ENCODE measurements around the gene FBXL14. TPM values are rescaled to one million over a fixed set of nuclear protein-coding genes. Genes with fewer than 3 reads are reported as not detected.

Gene FBXL14
- total RNA-seq, 2 experiments from 2014 or later: 11.4 to 11.9 TPM

DNA sequence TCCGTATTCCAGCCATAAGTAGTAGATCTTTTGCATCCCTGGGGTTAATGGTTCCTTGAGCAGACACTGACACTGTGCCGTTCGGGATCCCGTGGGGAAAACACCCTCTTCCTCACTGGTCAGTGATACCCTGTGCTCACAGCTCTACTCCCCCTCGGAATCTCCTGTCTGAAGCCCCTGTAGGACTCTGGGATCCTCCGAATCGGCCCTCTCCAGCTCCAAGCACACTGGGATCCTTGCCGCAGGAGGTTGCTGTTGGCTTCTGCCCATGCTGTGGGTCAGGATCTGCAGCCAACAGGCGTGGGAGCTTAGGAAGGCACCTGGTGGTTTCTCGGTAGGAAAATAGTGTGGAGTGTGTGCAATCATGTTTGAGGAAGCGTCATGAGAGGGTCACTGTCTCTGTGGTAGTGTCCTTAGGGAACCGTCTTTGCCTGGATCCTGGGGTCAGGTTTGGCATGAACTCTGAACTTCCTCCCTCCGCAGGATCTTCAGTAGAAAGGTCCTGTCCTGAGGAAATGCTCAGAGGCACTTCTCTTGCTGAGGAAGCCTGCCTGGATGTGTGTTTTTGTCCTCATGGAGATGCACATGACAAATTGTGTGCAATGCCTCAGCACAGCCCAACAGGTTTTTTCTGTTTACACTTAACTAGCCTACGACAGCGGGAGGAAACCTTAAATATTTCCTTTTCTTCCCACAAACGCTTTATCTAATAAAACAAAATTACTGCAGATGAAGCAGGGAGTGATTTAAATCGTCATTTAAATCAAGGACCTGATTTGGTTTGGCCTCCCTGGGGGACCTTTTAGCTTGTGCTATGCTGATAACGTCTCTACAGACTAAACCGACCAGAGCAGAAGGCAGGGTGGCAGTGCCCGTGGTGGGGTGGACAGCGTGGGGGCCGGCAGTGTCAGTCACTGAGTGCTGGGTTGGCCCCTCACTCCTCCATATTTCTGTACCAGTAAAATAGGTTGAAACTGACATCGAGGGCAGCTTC is 18.7 kb downstream of the FBXL14 start:
- intact Hi-C loops (cut with micrococcal nuclease): no loop called here
- Mint-ChIP-seq H3K9me3 (no peaks in the 10 kb centered on the region), H3K27ac (no peak overlapping the region), H3K4me3 (no peak overlapping the region), H3K27me3 (ENCODE audit: low read depth) (no peaks in the 10 kb centered on the region), H3K4me1 (ENCODE audit: low read depth) (no peaks in the 10 kb centered on the region), H3K36me3 (ENCODE audit: low read depth) (no peaks in the 10 kb centered on the region)
- DNase-seq: no peak
- CTCF ChIA-PET: interaction anchor here (1.2 to 1.4 kb wide), 2 partner anchors 457 to 458 kb away, joined by 4 to 6 read pairs; no protein-coding TSS in a partner anchor

DNA sequence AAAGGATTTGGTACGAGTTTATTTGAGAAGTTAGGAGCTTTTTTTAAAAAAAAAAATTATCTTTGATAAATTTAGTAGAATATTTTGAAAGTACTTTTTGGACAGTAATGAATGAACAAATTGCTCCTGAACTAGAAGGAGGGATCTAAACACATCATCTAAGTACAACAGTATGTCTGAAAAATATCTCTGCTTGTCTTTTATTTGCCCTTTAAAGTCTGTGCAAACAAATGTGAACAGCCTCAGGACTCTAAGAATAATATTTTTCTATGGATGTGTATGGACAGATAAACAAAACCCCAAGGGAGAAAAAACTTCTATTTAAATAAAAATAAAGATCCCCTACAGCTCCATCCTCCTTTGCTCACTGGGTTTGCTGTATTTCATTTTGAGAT is 19.5 kb downstream of the FBXL14 start:
- no peaks in the 10 kb centered on the region for H3K9me3 Mint-ChIP-seq
- DNase-seq: no peak
- no peak overlapping the region for H3K27ac Mint-ChIP-seq
- CTCF ChIA-PET: interaction anchor here (0.8 to 1.2 kb wide), 3 partner anchors 27 to 824 kb away, joined by 3 to 6 read pairs (median 3); no protein-coding TSS in a partner anchor
- no peak overlapping the region for H3K4me3 Mint-ChIP-seq
- intact Hi-C loops (cut with micrococcal nuclease): no loop called here
- no peaks in the 10 kb centered on the region for H3K36me3 Mint-ChIP-seq (ENCODE audit: low read depth)
- no peaks in the 10 kb centered on the region for H3K27me3 Mint-ChIP-seq (ENCODE audit: low read depth)
- no peaks in the 10 kb centered on the region for H3K4me1 Mint-ChIP-seq (ENCODE audit: low read depth)

DNA sequence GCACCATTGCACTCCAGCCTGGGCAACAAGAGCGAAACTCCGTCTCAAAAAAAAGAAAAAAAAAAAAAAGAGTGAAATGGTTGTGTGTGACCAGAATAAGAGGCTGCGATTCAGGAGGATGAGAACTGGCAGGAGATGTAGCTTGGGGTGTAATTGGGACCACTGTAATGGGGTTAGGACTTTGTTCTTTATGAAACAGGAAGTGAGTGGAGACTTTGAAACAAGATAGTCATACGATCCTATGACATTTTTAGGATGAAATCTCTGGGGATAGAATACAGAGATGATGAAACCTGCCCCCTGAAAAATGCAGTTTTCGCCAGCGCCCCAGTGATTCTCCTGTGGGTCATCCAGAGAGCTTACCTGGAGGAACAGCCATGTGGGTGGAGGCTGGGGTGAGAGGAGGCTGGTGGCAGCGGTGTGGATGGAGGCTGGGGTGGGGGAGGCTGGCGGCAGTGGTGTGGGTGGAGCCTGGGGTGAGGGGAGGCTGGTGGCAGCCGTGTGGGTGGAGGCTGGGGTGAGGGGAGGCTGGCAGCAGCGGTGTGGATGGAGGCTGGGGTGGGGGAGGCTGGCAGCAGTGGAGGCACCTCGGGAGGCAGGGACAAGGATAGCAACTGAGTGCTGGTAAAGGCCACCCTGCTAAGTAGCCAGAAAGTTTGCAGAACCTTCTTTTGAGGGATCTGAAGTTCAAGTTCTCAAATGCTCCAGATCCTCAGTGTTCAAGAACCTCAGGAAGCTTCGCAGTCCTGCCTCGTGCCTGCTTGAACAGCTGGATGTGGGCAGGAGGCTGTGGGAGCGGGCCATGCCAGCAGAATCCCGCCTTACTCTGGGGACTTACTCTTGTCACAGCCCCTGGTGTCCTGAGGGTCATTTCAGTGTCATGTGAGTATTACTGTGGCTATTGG is 20.2 kb downstream of the FBXL14 start:
- H3K27me3 Mint-ChIP-seq (ENCODE audit: low read depth): no peaks in the 10 kb centered on the region
- H3K27ac Mint-ChIP-seq: no peak overlapping the region
- no peaks in the 10 kb centered on the region for H3K4me1 Mint-ChIP-seq (ENCODE audit: low read depth)
- no peaks in the 10 kb centered on the region for H3K9me3 Mint-ChIP-seq
- H3K4me3 Mint-ChIP-seq: no peak overlapping the region
- CTCF ChIA-PET: interaction anchor here (0.7 to 1.2 kb wide), 4 partner anchors 27 to 823 kb away, joined by 3 to 6 read pairs (median 4); no protein-coding TSS in a partner anchor
- no peaks in the 10 kb centered on the region for H3K36me3 Mint-ChIP-seq (ENCODE audit: low read depth)
- intact Hi-C loops (cut with micrococcal nuclease): no loop called here
- no peak for DNase-seq

DNA sequence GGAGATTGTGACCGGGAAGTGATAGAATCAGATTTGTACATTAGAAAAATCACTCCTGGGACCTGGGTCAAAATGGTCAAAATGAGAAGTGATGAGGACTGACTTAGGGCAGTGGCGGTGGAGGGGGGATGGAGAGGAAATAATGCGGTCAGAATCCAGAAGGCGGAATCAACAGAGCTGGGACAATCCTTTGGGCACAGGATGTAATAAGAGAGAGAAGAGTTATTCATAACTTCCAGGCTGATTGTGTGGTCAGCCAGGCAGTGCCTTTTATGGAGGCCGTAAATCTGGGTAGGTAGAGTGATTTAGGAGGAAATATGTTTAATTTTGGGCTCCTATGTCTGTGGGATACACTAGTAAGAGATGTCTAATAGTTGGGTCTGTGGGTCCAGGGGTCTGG is 21.6 kb downstream of the FBXL14 start:
- CTCF ChIA-PET: no interaction called here
- H3K4me3 Mint-ChIP-seq: no peak overlapping the region
- intact Hi-C loops (cut with micrococcal nuclease): no loop called here

DNA sequence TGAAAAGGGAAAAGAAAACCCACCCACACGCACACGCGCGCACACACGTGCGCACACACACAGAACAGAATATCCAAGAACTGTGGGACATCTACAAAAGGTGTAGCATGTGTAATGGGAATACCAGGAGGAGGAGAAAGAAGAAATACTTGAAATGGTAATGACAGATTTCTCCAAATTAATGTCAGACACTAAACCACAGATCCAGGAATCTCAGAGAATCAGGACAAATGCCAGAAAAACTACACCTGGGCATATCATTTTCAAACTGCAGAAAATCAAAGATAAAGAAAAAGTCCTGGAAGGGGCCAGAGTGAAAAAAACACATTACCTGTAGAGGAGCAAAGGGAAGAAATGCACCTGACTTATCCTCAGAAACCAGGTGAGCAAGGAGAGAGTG is 26.5 kb downstream of the FBXL14 start:
- CTCF ChIA-PET: no interaction called here
- intact Hi-C loops (cut with micrococcal nuclease): no loop called here
- no peak for DNase-seq
- H3K27ac Mint-ChIP-seq: no peak overlapping the region
- H3K4me1 Mint-ChIP-seq (ENCODE audit: low read depth): no peaks in the 10 kb centered on the region
- no peaks in the 10 kb centered on the region for H3K9me3 Mint-ChIP-seq
- no peaks in the 10 kb centered on the region for H3K27me3 Mint-ChIP-seq (ENCODE audit: low read depth)
- H3K4me3 Mint-ChIP-seq: no peak overlapping the region
- no peaks in the 10 kb centered on the region for H3K36me3 Mint-ChIP-seq (ENCODE audit: low read depth)

More for the DNA sequence above, 21.6 kb downstream of the FBXL14 start:
- Mint-ChIP-seq H3K27me3 (ENCODE audit: low read depth) (no peaks in the 10 kb centered on the region), H3K27ac (no peak overlapping the region), H3K4me1 (ENCODE audit: low read depth) (no peaks in the 10 kb centered on the region), H3K9me3 (no peaks in the 10 kb centered on the region), H3K36me3 (ENCODE audit: low read depth) (no peaks in the 10 kb centered on the region)
- DNase-seq: no peak

DNA sequence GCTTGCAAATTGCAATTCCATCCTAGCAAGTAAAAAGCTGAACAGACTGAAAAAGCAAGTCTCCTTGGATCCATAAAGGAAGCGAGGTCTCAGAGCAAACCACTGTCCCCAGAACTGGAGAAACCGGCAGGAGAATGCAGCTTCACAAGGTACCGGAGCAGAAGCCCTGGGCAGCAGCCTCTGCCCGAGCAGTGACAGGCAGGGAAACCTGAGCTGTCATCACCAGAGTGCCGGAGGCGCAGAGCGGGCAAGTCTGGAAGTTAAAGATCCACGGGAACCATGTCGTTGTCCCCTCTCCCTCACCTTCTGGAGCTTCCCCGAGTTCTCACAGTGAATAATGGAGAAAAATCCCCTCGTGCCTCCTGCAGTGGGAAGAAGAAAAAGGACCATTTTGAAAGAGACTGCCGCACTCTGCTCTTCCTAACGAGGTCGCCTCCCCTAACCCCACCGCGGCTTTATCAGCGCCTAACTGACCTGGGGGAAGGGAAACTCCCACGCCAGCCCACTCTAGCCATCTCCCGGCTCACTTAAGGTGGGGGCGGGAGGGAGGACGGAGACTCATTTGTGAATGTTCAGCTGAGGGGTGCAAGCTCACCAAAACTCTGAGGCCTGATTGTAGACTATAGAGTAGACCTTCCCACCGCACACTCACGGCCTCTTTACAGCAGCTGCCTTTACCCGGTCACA is 27.8 kb downstream of the FBXL14 start:
- intact Hi-C loops (cut with micrococcal nuclease): no loop called here
- Mint-ChIP-seq H3K36me3 (ENCODE audit: low read depth) (no peaks in the 10 kb centered on the region), H3K4me1 (ENCODE audit: low read depth) (no peaks in the 10 kb centered on the region), H3K4me3 (no peak overlapping the region), H3K9me3 (no peaks in the 10 kb centered on the region), H3K27me3 (ENCODE audit: low read depth) (no peaks in the 10 kb centered on the region), H3K27ac (no peak overlapping the region)
- CTCF ChIA-PET: interaction anchor here (0.5 to 1.2 kb wide), 3 partner anchors 16 to 272 kb away, joined by 4 read pairs; no protein-coding TSS in a partner anchor
- no peak for DNase-seq

DNA sequence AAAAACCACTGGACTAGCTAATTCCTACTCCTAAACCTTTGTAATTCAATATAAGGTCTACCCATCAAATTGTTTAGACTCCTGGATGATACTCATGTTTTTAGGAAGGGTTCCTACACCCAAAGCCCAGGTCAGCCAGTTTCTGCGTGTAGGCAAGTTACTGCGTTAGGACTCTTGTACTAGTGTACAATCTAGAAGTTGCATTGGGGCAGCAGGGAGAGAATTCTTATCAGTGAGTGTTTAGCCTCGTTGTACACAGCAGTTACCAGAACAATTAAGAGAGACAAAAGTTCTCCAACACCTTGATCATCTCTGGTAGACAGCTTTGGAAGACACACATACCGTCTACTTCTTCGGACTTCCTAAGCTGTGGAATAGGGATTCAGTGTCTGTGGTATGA is 29.2 kb downstream of the FBXL14 start:
- intact Hi-C loops (cut with micrococcal nuclease): no loop called here
- Mint-ChIP-seq H3K36me3 (ENCODE audit: low read depth) (no peaks in the 10 kb centered on the region), H3K27me3 (ENCODE audit: low read depth) (no peaks in the 10 kb centered on the region), H3K4me3 (no peak overlapping the region), H3K4me1 (ENCODE audit: low read depth) (no peaks in the 10 kb centered on the region), H3K27ac (no peak overlapping the region), H3K9me3 (no peaks in the 10 kb centered on the region)
- CTCF ChIA-PET: no interaction called here
- DNase-seq: no peak

DNA sequence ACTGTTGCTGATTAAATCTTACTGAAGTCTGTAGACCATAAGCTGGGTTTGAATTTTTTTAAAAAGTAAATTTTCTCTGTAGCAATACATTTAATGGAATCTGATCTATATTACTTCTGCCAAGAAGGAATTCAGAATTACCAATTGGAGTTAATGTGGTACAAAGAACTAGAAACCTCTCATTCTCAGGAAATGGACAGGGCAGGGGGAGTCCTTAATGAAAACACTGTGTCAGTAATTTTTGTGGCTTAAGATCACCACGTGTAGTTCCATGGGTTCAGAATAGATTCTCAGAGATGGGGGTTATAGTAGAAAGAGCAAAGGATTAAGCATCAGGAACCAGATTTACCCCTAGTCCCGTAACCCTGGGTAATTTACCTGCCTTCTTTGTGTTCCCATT is 30.3 kb downstream of the FBXL14 start:
- no peak overlapping the region for H3K4me3 Mint-ChIP-seq
- H3K36me3 Mint-ChIP-seq (ENCODE audit: low read depth): no peaks in the 10 kb centered on the region
- CTCF ChIA-PET: no interaction called here
- DNase-seq: no peak
- no peak overlapping the region for H3K27ac Mint-ChIP-seq
- H3K9me3 Mint-ChIP-seq: no peaks in the 10 kb centered on the region
- intact Hi-C loops (cut with micrococcal nuclease): no loop called here
- H3K27me3 Mint-ChIP-seq (ENCODE audit: low read depth): no peaks in the 10 kb centered on the region
- H3K4me1 Mint-ChIP-seq (ENCODE audit: low read depth): no peaks in the 10 kb centered on the region

DNA sequence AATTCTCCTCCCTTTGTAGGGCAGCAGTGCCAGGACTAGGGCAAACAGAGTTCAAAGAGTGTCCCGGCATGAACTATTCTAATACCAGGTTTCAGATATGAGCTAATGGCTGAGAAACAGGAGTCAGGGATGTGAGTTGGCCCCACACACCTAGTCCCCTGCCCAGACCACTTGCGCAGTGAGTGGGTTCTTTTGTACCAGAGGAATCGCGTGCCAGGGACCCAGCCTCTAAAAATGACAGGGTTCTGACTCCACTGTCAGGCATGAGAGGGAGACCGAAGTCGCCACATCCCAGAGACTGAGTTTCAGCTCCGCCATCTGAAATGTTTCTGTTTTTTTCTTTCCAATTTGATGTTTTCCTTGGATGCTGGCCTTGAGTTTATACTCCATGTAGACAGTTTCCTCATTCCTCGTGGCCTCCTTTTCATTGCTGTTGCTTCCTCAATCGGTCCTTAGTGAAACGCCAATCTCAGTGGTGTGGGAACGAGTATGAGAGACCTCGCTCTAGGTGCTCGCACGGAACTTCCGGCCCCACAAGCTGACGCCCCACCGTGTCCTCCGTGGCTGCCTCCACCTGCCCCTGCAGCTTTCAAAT is 31.5 kb downstream of the FBXL14 start:
- CTCF ChIA-PET: interaction anchor here (0.6 to 1.1 kb wide), 2 partner anchors 391 to 445 kb away, joined by 3 to 4 read pairs; no protein-coding TSS in a partner anchor
- Mint-ChIP-seq H3K4me1 (ENCODE audit: low read depth) (no peaks in the 10 kb centered on the region), H3K36me3 (ENCODE audit: low read depth) (no peaks in the 10 kb centered on the region), H3K9me3 (no peaks in the 10 kb centered on the region), H3K4me3 (no peak overlapping the region), H3K27me3 (ENCODE audit: low read depth) (no peaks in the 10 kb centered on the region), H3K27ac (no peak overlapping the region)
- DNase-seq: no peak
- intact Hi-C loops (cut with micrococcal nuclease): no loop called here

DNA sequence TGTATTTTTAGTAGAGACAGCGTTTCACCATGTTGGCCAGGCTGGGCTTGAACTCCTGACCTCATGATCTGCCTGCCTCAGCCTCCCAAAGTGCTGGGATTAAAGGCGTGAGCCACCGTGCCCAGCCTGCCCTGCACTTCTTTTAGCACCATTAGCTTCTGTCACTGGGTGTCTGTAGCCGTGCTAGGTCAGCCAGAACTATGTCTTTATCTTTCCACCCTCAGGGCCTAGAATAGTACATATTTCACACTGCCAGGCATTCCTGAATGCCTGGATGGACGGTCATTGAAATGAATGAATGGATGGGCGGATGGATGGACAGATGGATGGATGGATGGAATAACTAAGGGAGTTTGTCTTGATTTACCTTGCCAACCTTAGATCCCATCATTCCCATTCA is 33.7 kb downstream of the FBXL14 start:
- H3K4me1 Mint-ChIP-seq (ENCODE audit: low read depth): no peaks in the 10 kb centered on the region
- H3K36me3 Mint-ChIP-seq (ENCODE audit: low read depth): no peaks in the 10 kb centered on the region

DNA sequence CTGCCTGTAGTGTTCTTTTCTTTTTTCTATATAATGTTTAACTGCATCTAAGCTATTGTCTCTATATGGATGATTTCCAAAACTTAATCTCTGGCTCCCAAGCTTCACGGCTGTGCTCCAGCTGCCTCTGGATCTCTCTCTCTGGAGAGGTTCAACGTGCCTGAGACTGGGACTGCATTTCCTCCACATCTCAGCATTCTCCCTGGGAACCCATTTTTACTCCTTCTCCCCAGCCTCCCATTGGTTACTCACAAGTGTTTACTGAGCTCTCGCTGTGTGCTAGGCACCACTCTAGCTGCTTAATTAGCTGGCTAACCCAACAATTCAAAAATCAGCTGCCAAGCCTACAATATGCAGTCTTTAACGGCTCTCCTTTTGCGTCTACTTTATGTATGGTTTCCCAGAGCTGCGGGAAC is 34.7 kb downstream of the FBXL14 start:
- H3K27me3 Mint-ChIP-seq (ENCODE audit: low read depth): no peaks in the 10 kb centered on the region
- H3K27ac Mint-ChIP-seq: no peak overlapping the region
- H3K9me3 Mint-ChIP-seq: no peaks in the 10 kb centered on the region
- CTCF ChIA-PET: no interaction called here
- H3K4me3 Mint-ChIP-seq: no peak overlapping the region
- no peaks in the 10 kb centered on the region for H3K4me1 Mint-ChIP-seq (ENCODE audit: low read depth)
- DNase-seq: no peak
- intact Hi-C loops (cut with micrococcal nuclease): no loop called here
- H3K36me3 Mint-ChIP-seq (ENCODE audit: low read depth): no peaks in the 10 kb centered on the region

More for the DNA sequence above, 33.7 kb downstream of the FBXL14 start:
- Mint-ChIP-seq H3K9me3 (no peaks in the 10 kb centered on the region), H3K27ac (no peak overlapping the region), H3K27me3 (ENCODE audit: low read depth) (no peaks in the 10 kb centered on the region), H3K4me3 (no peak overlapping the region)
- intact Hi-C loops (cut with micrococcal nuclease): no loop called here
- CTCF ChIA-PET: no interaction called here
- DNase-seq: no peak

Data from activated naive CD4-positive, alpha-beta T cell treated with anti-CD3 and anti-CD28 coated beads for 36 hours (primary cell).